NCI-H2107 (cell line): ENCODE measurements around the gene KCNT1.
A peak's percentile ranks its signal among the peaks of the same experiment; 100 is the strongest.

Source experiments
- DNase-seq: peaks from one replicate; lab custom pipeline; 2025; lab: John Stamatoyannopoulos, UW

The KCNT1 gene

GRCh38 chr9:135799261-135799660 is 97.3 kb downstream of the KCNT1 start:
- no peak for DNase-seq

- DNase-seq = no peak
Measured at GRCh38 chr9:135801070-135801469, 99.1 kb downstream of the KCNT1 start.

- DNase-seq = no peak
Measured at GRCh38 chr9:135802876-135803419, 101.0 kb downstream of the KCNT1 start.

- no peak for DNase-seq
Measured at GRCh38 chr9:135803441-135803840, 101.5 kb downstream of the KCNT1 start.

GRCh38 chr9:135804581-135805421 is 102.8 kb downstream of the KCNT1 start:
- no peak for DNase-seq

GRCh38 chr9:135805422-135806022 is 103.5 kb downstream of the KCNT1 start:
- DNase-seq = no peak

- no peak for DNase-seq
Measured at GRCh38 chr9:135809166-135809565, 107.2 kb downstream of the KCNT1 start.

- no peak for DNase-seq
Measured at GRCh38 chr9:135810806-135811575, 109.0 kb downstream of the KCNT1 start.

GRCh38 chr9:135811801-135812200 is 109.8 kb downstream of the KCNT1 start:
- peak; percentile 86 for DNase-seq

- no peak for DNase-seq
Measured at GRCh38 chr9:135812961-135813360, 111.0 kb downstream of the KCNT1 start.

- no peak for DNase-seq
Measured at GRCh38 chr9:135813671-135814290, 111.8 kb downstream of the KCNT1 start.

GRCh38 chr9:135814421-135815095 is 112.6 kb downstream of the KCNT1 start:
- DNase-seq = no peak

- DNase-seq = no peak
Measured at GRCh38 chr9:135815413-135815812, 113.4 kb downstream of the KCNT1 start.

GRCh38 chr9:135815830-135816650 is 114.1 kb downstream of the KCNT1 start:
- peak; percentile 58 for DNase-seq

- no peak for DNase-seq
Measured at GRCh38 chr9:135816651-135816970, 114.6 kb downstream of the KCNT1 start.

- DNase-seq = no peak
Measured at GRCh38 chr9:135817951-135818717, 116.1 kb downstream of the KCNT1 start.

- DNase-seq = no peak
Measured at GRCh38 chr9:135818718-135819475, 116.9 kb downstream of the KCNT1 start.

- DNase-seq = no peak
Measured at GRCh38 chr9:135819905-135820304, 117.9 kb downstream of the KCNT1 start.

- no peak for DNase-seq
Measured at GRCh38 chr9:135820661-135821060, 118.7 kb downstream of the KCNT1 start.
